Measurements from ENCODE around the gene AHDC1.

AHDC1 gene

GRCh38 chr1:27581823-27582243 is 22.1 kb downstream of the AHDC1 start:
- no peak for TF ChIP-seq CTCF (IDR thresholded peaks at IDR 0.05; ENCODE audit: extremely low read depth, missing control alignments)
- DNase-seq (ENCODE audit: low spot score) = no peak

GRCh38 chr1:27577504-27578188 is 26.3 kb downstream of the AHDC1 start:
- DNase-seq (ENCODE audit: low spot score) = no peak

DNA sequence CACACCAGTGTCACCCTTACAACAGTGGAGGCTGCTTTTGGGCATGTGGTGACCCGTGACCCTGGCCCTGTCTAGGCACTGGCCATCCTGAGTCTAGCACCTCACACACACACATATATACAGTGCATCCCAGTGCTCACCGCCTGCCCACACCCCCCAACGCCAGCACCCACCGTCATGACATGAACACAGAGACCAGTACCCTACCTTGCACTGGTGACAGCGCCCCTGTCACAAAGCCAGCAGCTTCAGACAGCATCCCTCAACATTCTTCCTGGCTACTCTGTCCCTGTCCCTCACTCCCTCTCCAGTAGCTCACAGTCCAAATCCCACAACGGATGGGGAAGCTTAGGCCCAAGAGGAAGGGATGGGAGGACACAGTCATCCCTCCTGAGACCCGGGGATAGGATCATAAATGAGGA is 27.1 kb downstream of the AHDC1 start:
- DNase-seq (ENCODE audit: low spot score) = no peak
- TF ChIP-seq CTCF (IDR thresholded peaks at IDR 0.05; ENCODE audit: extremely low read depth, missing control alignments) = no peak

More at GRCh38 chr1:27577504-27578188, 26.3 kb downstream of the AHDC1 start:
- TF ChIP-seq CTCF (IDR thresholded peaks at IDR 0.05; ENCODE audit: extremely low read depth, missing control alignments) = no peak

GRCh38 chr1:27575840-27576331 is 28.1 kb downstream of the AHDC1 start:
- peak; percentile 81 for DNase-seq (ENCODE audit: low spot score)
- TF ChIP-seq CTCF (IDR thresholded peaks at IDR 0.05; ENCODE audit: extremely low read depth, missing control alignments) = peak; percentile 6

DNA sequence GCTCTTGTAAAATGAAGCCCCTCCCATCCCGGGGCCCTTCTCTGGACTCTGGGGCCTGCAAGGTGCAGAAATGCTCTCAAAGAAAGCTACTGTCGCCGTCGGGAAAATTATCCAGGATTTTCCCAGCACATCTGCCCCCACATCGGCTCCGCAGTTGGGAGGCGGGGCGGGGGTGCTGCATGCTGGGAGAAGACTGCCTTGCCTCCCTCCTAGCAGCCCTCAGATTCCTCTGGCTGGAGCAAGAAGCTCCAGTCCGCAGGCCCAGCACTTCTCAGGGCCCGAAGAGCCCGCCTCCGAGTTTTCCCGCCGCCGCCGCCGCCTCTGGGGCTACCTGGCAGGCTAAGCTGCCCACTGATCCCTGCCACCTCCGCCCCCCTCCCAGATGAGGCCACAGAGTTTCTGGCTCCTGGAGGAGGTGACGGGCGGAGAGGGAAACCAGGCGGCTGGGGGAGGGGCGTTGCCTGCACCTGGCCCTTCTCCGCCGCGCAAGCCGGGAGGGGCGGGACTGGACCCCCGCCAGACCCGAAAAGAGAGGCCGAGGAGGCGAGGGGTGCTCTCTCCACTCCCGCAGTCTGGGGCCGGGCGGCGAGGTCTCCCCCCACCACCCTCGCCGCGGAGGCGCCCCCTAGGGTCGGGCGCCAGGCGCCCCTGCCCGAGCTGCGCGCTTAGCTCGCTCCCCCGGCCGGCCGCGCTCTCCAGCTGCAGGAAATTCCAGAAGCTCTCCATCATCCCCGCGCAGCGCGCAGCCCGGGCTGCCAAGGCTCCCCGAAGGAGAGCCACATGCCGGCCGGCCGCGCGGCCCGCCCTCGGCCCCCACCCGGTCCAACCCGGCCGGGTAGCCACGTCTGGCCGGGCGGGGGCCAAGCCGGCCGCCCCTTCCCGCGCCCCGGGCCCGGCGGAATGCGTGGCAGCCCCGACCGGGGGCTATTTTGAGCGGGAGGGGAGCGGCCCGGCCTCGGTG is 28.8 kb downstream of the AHDC1 start:
- no peak for DNase-seq (ENCODE audit: low spot score)
- TF ChIP-seq CTCF (IDR thresholded peaks at IDR 0.05; ENCODE audit: extremely low read depth, missing control alignments) = no peak

DNA sequence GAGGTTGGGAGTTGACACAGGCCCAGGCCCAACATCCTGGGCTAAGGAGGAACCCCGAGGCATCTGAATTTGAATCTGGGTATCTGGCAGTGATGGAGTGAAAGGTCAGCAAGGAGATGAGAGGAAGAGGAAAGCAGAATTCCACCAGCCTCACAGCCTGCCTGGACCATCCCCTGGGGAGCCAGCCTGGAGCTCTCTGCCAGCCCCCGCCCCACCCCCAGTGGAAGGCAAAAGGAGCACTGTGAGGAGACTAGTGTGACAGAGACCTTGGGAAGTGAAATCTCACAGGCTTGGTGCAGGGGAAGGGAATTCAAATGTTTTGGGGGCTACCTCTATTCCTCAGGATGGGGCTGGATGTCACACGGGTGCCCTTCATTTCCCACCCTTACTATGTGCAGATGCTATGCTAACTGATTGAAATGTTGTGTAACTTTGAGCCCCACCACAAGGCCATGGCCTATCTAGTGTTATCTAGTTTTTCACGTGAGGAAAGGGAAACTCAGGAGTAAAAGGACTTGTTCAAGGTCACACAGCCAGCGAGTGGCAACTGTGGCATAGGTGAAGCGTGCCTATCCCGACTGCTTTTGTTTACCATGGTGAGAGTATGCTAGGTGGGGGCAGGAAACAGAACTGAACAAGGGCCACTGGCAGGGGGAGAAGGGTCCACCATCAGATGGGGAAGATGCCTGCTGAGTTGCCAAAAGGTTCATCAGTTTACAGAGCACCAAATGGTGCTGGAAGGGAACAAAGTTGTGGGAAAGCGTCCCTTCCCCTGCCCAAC is 29.8 kb downstream of the AHDC1 start:
- no peak for DNase-seq (ENCODE audit: low spot score)
- no peak for TF ChIP-seq CTCF (IDR thresholded peaks at IDR 0.05; ENCODE audit: extremely low read depth, missing control alignments)

Data from GM20000 (cell line).